Gastrocnemius medialis (tissue), 4 donors: ENCODE results near the gene PLD1. TPM values are rescaled to one million over a fixed set of nuclear protein-coding genes. Genes with fewer than 3 reads are reported as not detected.
A peak's percentile ranks its signal among the peaks of the same experiment; 100 is the strongest.
"Not testable (repeated sequence)": the region's sequence is repeated elsewhere in the genome, so short reads cannot be mapped to it uniquely, and the experiment has no call there.

ENCODE experiments used
- ATAC-seq, 2 donors: fragments of 150-250 bp; one replicate each; pipeline ENCODE4 v1.9.1; 2016
- DNase-seq, 2 donors: peaks; one replicate each; pipeline ENCODE4 v3.0.0-alpha.2; 2019
- H3K27ac ChIP-seq, 4 donors: fragments of 200-600 bp; sonication (generic); 1 replicate in 1 of 4; 2 replicates in 3 of 4; pipeline ENCODE4 v1.5.1; 2016 to 2018; ENCODE audit warnings: mild to moderate bottlenecking in 2 of 4, moderate library complexity in 1 of 4
- H3K27me3 ChIP-seq, 3 donors: fragments of 200-600 bp; sonication (generic) in 2 of 3; 1 replicate in 1 of 3; 2 replicates in 2 of 3; pipeline versions ENCODE4 v1.5.1 to v1.6.0; 2016 to 2019; ENCODE audit warnings: mild to moderate bottlenecking in 1 of 3, moderate library complexity in 1 of 3
- H3K36me3 ChIP-seq, 2 donors: fragments of 200-600 bp; sonication (generic) in 1 of 2; one replicate each; pipeline ENCODE4 v1.5.1; 2017 to 2018
- H3K4me1 ChIP-seq, 2 donors: fragments of 200-600 bp; sonication (generic) in 1 of 2; one replicate each; pipeline ENCODE4 v1.5.1; 2016 to 2017; ENCODE audit warnings: mild to moderate bottlenecking in 2 of 2
- H3K4me3 ChIP-seq, 4 donors: fragments of 200-600 bp; sonication (generic) in 3 of 4; 1 replicate in 1 of 4; 2 replicates in 3 of 4; pipeline ENCODE4 v1.5.1; 2016 to 2019; ENCODE audit warnings: mild to moderate bottlenecking in 2 of 4
- H3K9me3 ChIP-seq, 3 donors: fragments of 200-600 bp; sonication (generic) in 2 of 3; 1 replicate in 1 of 3; 2 replicates in 2 of 3; pipeline ENCODE4 v1.5.1; 2016 to 2019
- POLR2A ChIP-seq, 2 donors: fragments of 450-650 bp; IDR thresholded peaks; one replicate each; pipeline ENCODE4 v1.6.1; 2017; ENCODE audit warnings: antibody characterized with exemption in 2 of 2, mild to moderate bottlenecking in 2 of 2, moderate library complexity in 2 of 2
- in situ Hi-C, 4 donors: fragments of 200-750 bp; cut with MboI; loops; one replicate each; pipeline versions ENCODE4 v1.15.0 to v1.8.0; 2017; ENCODE audit warnings: low sequenced_read_pairs in 4 of 4
- intact Hi-C: fragments of 100-400 bp; cut with DNase I; formaldehyde crosslinking; loops from one replicate; pipeline ENCODE4 v1.15.1; 2023; ENCODE audit warnings: low total_unique reads
- total RNA-seq, 4 donors: library from RNA; depleted of rRNA; stranded (reverse); fragments of >200 nt; gene quantifications; one replicate each; pipeline versions ENCODE4 v1.1.0 to v1.2.3, GENCODE V29; 2016
- TF ChIP-seq, protein P1 (sequence below), 5 experiments: fragments of 450-650 bp in 3 of 5; fragments of 200-600 bp in 2 of 5; sonication (generic) in 2 of 5; IDR thresholded peaks in 4 of 5; conservative IDR thresholded peaks in 1 of 5; 1 replicate in 4 of 5; 2 replicates in 1 of 5; pipeline ENCODE4 v1.5.1; 2016 to 2019; ENCODE audit warnings: antibody characterized with exemption in 5 of 5, mild to moderate bottlenecking in 3 of 5, moderate library complexity in 3 of 5

The PLD1 gene
- total RNA-seq, 4 donors from 2014 or later = 1.9 to 5.6 (median 4.6) TPM

GRCh38 chr3:171748064-171748924 lies 62.0 kb downstream of the PLD1 start:
- peaks cover 11 to 14% of the 10 kb centered on the region in 2 donors for H3K4me1 ChIP-seq
- in situ Hi-C loops (no loop called here), intact Hi-C loops (no loop called here)
- H3K27me3 ChIP-seq = no peaks in the 10 kb centered on the region
- TF ChIP-seq, protein P1, sequence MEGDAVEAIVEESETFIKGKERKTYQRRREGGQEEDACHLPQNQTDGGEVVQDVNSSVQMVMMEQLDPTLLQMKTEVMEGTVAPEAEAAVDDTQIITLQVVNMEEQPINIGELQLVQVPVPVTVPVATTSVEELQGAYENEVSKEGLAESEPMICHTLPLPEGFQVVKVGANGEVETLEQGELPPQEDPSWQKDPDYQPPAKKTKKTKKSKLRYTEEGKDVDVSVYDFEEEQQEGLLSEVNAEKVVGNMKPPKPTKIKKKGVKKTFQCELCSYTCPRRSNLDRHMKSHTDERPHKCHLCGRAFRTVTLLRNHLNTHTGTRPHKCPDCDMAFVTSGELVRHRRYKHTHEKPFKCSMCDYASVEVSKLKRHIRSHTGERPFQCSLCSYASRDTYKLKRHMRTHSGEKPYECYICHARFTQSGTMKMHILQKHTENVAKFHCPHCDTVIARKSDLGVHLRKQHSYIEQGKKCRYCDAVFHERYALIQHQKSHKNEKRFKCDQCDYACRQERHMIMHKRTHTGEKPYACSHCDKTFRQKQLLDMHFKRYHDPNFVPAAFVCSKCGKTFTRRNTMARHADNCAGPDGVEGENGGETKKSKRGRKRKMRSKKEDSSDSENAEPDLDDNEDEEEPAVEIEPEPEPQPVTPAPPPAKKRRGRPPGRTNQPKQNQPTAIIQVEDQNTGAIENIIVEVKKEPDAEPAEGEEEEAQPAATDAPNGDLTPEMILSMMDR (IDR thresholded peaks at IDR 0.05 in 4 of 5, conservative IDR thresholded peaks at IDR 0.05 in 1 of 5) = no peak
- TF ChIP-seq POLR2A (IDR thresholded peaks at IDR 0.05) = no peak
- no peaks in the 10 kb centered on the region for H3K36me3 ChIP-seq
- peak in 1 of 2 donors; percentile 44 for ATAC-seq
- no peak overlapping the region for H3K27ac ChIP-seq
- DNase-seq = no peak
- no peak overlapping the region for H3K4me3 ChIP-seq
- H3K9me3 ChIP-seq = no peaks in the 10 kb centered on the region

- ATAC-seq = no peak
- Histone ChIP-seq H3K27ac (no peak overlapping the region), H3K4me3 (no peak overlapping the region), H3K4me1 (peaks cover 11 to 14% of the 10 kb centered on the region in 2 donors), H3K27me3 (no peaks in the 10 kb centered on the region), H3K9me3 (no peaks in the 10 kb centered on the region), H3K36me3 (no peaks in the 10 kb centered on the region)
- in situ Hi-C loops = no loop called here
- intact Hi-C loops = no loop called here
- TF ChIP-seq, protein P1 (IDR thresholded peaks at IDR 0.05 in 4 of 5, conservative IDR thresholded peaks at IDR 0.05 in 1 of 5) = no peak
- TF ChIP-seq POLR2A (IDR thresholded peaks at IDR 0.05) = no peak
- no peak for DNase-seq
These were observed 62.9 kb downstream of the PLD1 start for GRCh38 chr3:171747223-171747920.

DNA sequence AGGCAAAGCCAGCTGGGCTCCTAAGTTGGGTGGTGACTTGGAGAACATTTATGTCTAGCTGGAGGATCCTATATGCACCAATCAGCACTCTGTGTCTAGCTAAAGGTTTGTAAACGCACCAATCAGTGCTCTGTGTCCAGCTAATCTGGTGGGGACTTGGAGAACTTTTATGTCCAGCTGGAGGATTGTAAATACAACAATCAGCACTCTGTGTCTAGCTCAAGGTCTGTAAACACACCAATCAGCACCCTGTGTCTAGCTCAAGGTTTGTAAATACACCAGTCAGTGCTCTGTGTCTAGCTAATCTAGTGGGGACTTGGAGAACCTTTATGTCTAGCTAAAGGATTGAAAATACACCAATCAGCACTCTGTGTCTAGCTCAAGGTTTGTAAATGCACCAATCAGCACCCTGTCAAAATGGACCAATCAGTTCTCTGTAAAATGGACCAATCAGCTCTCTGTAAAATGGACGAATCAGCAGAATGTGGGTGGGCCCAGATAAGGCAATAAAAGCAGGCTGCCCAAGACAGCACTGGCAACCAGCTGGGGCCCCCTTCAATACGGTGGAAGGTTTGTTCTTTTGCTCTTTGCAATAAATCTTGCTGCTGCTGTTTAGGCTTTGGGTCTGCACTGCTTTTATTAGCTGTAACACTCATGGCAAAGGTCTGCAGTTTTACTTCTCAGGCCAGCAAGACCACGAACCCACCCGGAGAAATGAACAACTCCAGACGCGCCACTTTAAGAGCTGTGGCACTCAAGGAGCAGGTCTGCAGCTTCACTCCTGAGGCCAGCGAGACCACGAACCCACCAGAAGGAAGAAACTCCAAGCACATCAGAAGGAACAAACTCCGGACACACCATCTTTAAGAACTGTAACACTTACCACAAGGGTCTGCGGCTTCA lies 63.7 kb downstream of the PLD1 start:
- H3K9me3 ChIP-seq, ATAC-seq, H3K4me3 ChIP-seq, H3K27me3 ChIP-seq, H3K36me3 ChIP-seq, H3K27ac ChIP-seq, in situ Hi-C loops, intact Hi-C loops, DNase-seq: not testable (repeated sequence)
- H3K4me1 ChIP-seq = peaks cover 11 to 14% of the 10 kb centered on the region in 2 donors

GRCh38 chr3:171745577-171746319 lies 64.5 kb downstream of the PLD1 start:
- no peak for TF ChIP-seq POLR2A (IDR thresholded peaks at IDR 0.05)
- TF ChIP-seq, protein P1 (IDR thresholded peaks at IDR 0.05 in 4 of 5, conservative IDR thresholded peaks at IDR 0.05 in 1 of 5) = no peak
- no peaks in the 10 kb centered on the region for H3K36me3 ChIP-seq
- in situ Hi-C loops = no loop called here
- no peaks in the 10 kb centered on the region for H3K9me3 ChIP-seq
- no peak overlapping the region for H3K4me3 ChIP-seq
- ATAC-seq (no peak), DNase-seq (no peak)
- H3K27ac ChIP-seq = no peak overlapping the region
- H3K27me3 ChIP-seq = no peaks in the 10 kb centered on the region
- intact Hi-C loops = no loop called here
- H3K4me1 ChIP-seq = peaks cover 11 to 14% of the 10 kb centered on the region in 2 donors
